Gastroesophageal sphincter (tissue), 3 donors: ENCODE data around the gene MPLKIP.

Experiments used
- CTCF ChIP-seq, 4 experiments: fragments of 200-600 bp in 2 of 4; fragments of 450-650 bp in 2 of 4; sonication (generic) in 1 of 4; IDR thresholded peaks; one replicate each; pipeline ENCODE4 v1.5.1; 2017 to 2019; ENCODE audit warnings: antibody characterized with exemption in 4 of 4, mild to moderate bottlenecking in 2 of 4, moderate library complexity in 2 of 4
- EP300 ChIP-seq: sonication (generic); formaldehyde crosslinking; IDR thresholded peaks from one replicate; pipeline ENCODE4 v1.6.1; 2017; ENCODE audit warnings: antibody characterized with exemption, mild to moderate bottlenecking
- POLR2A ChIP-seq, 2 donors: fragments of 450-650 bp; IDR thresholded peaks; one replicate each; pipeline ENCODE4 v1.6.1; 2017; ENCODE audit warnings: antibody characterized with exemption in 2 of 2, mild to moderate bottlenecking in 2 of 2, moderate library complexity in 1 of 2
- POLR2AphosphoS5 ChIP-seq: sonication (generic); formaldehyde crosslinking; IDR thresholded peaks from one replicate; pipeline ENCODE4 v1.6.1; 2017; ENCODE audit warnings: antibody characterized with exemption

- TF ChIP-seq EP300, result no peak
- no peak for TF ChIP-seq POLR2A (IDR thresholded peaks at IDR 0.05)
- no peak for TF ChIP-seq POLR2AphosphoS5
- no peak for TF ChIP-seq CTCF (IDR thresholded peaks at IDR 0.05)
Measured at GRCh38 chr7:40097728-40098127, 36.7 kb downstream of the MPLKIP start.
